Stimulated activated CD8-positive, alpha-beta memory T cell treated with anti-CD3 and anti-CD28 coated beads, Interleukin-7, amount 100 ng/mL, for 4 hours (primary cell): Measurements from ENCODE around the gene DLG2.
"Not testable (repeated sequence)": the region's sequence is repeated elsewhere in the genome, so short reads cannot be mapped to it uniquely, and the experiment has no call there.

Experiments used
- DNase-seq, 2 donors: peaks; one replicate each; pipeline ENCODE4 v3.0.0-alpha.2; 2020; ENCODE audit warnings: low read depth in 2 of 2

DLG2 gene

GRCh38 chr11:83791557-83791956 is 1835.6 kb downstream of the DLG2 start:
- DNase-seq, result no peak

- no peak for DNase-seq
Observed at GRCh38 chr11:83785942-83786341, 1841.2 kb downstream of the DLG2 start.

GRCh38 chr11:83784419-83784818 is 1842.7 kb downstream of the DLG2 start:
- no peak for DNase-seq

- DNase-seq, result no peak
Observed at GRCh38 chr11:83782329-83782728, 1844.8 kb downstream of the DLG2 start.

GRCh38 chr11:83779876-83780275 is 1847.3 kb downstream of the DLG2 start:
- no peak for DNase-seq

GRCh38 chr11:83778596-83778995 is 1848.5 kb downstream of the DLG2 start:
- no peak for DNase-seq

- no peak for DNase-seq
Observed at GRCh38 chr11:83773950-83774880, 1852.9 kb downstream of the DLG2 start.

- DNase-seq, result no peak
Observed at GRCh38 chr11:83768489-83768888, 1858.7 kb downstream of the DLG2 start.

- no peak for DNase-seq
Observed at GRCh38 chr11:83766932-83767331, 1860.2 kb downstream of the DLG2 start.

GRCh38 chr11:83764643-83765042 is 1862.5 kb downstream of the DLG2 start:
- DNase-seq, result no peak

GRCh38 chr11:83760932-83761331 is 1866.2 kb downstream of the DLG2 start:
- DNase-seq, result no peak

- DNase-seq, result no peak
Observed at GRCh38 chr11:83759148-83759547, 1868.0 kb downstream of the DLG2 start.

GRCh38 chr11:83751041-83751440 is 1876.1 kb downstream of the DLG2 start:
- no peak for DNase-seq

- DNase-seq, result no peak
Observed at GRCh38 chr11:83746921-83747585, 1880.1 kb downstream of the DLG2 start.

- no peak for DNase-seq
Observed at GRCh38 chr11:83744620-83745192, 1882.4 kb downstream of the DLG2 start.

GRCh38 chr11:83736684-83737083 is 1890.5 kb downstream of the DLG2 start:
- no peak for DNase-seq

- no peak for DNase-seq
Observed at GRCh38 chr11:83734120-83734519, 1893.0 kb downstream of the DLG2 start.

- DNase-seq, result not testable (repeated sequence)
Observed at GRCh38 chr11:83731288-83731687, 1895.9 kb downstream of the DLG2 start.

- DNase-seq, result no peak
Observed at GRCh38 chr11:83728281-83728680, 1898.9 kb downstream of the DLG2 start.

- no peak for DNase-seq
Observed at GRCh38 chr11:83727251-83727650, 1899.9 kb downstream of the DLG2 start.

GRCh38 chr11:83726316-83726715 is 1900.8 kb downstream of the DLG2 start:
- no peak for DNase-seq

GRCh38 chr11:83725728-83726127 is 1901.4 kb downstream of the DLG2 start:
- no peak for DNase-seq

- no peak for DNase-seq
Observed at GRCh38 chr11:83725269-83725560, 1901.9 kb downstream of the DLG2 start.
